Endothelial cell of umbilical vein (primary cell): ENCODE results near the gene RALGAPA1. TPM values are rescaled to one million over a fixed set of nuclear protein-coding genes. Genes with fewer than 3 reads are reported as not detected.

Source experiments
- BruUV-seq: library from RNA; stranded (reverse); fragments of 400-500 nt; replicated peaks from 2 replicates; lab custom pipeline; 2021; lab: Mats Ljungman, UMichigan
- CTCF ChIA-PET: fragments of 300-600, 350-600 bp; sonication (Branson Sonifier 250); formaldehyde crosslinking; loops from one replicate; lab custom pipeline; 2021; ENCODE audit warnings: antibody characterized with exemption, inconsistent platforms; lab: Charles Lee
- POLR2A ChIA-PET: fragments of 300-600, 350-600 bp; sonication (Branson Sonifier 250); formaldehyde crosslinking; loops from one replicate; lab custom pipeline; 2021; ENCODE audit warnings: antibody characterized with exemption, inconsistent platforms; lab: Charles Lee
- DNase-seq: peaks from one replicate; pipeline ENCODE4 v3.0.0-alpha.2; 2011; ENCODE audit warnings: low read depth, low spot score
- FAIRE-seq: peaks from 2 replicates; lab custom pipeline; 2011; peaks lifted over from hg19 to GRCh38; lab: Jason Lieb, UNC
- H2AFZ ChIP-seq: 2 replicates; pipeline ENCODE4 v1.6.0; 2012; ENCODE audit warnings: low read depth, low read length, control low read depth, inconsistent platforms
- H3K27ac ChIP-seq: 2 replicates; pipeline ENCODE4 v1.5.1; 2011; ENCODE audit warnings: low read depth, mild to moderate bottlenecking, control low read depth, low read length, moderate library complexity; ENCODE audit not compliant: insufficient read depth
- H3K27me3 ChIP-seq, 2 experiments: 2 replicates each; pipeline versions ENCODE4 v1.6.0 to v1.6.1; 2011; ENCODE audit warnings: low read length in 2 of 2, mixed read lengths in 1 of 2; ENCODE audit not compliant: control insufficient read depth in 2 of 2, insufficient read depth in 2 of 2
- H3K36me3 ChIP-seq, 2 experiments: 2 replicates in 1 of 2; 3 replicates in 1 of 2; pipeline ENCODE4 v1.5.1; 2011; ENCODE audit warnings: low read length in 2 of 2, mild to moderate bottlenecking in 1 of 2, moderate library complexity in 1 of 2; ENCODE audit not compliant: control insufficient read depth in 2 of 2, insufficient read depth in 2 of 2; ENCODE audit errors: extremely low read depth in 1 of 2
- H3K4me1 ChIP-seq: 3 replicates; pipeline ENCODE4 v1.5.1; 2011; ENCODE audit warnings: mild to moderate bottlenecking, low read length; ENCODE audit not compliant: control insufficient read depth, insufficient read depth; ENCODE audit errors: extremely low read depth
- H3K4me2 ChIP-seq: 2 replicates; pipeline ENCODE4 v1.6.1; 2011; ENCODE audit warnings: low read length, control low read depth, mixed read lengths; ENCODE audit not compliant: insufficient read depth
- H3K4me3 ChIP-seq, 3 experiments: fragments of 200-600 bp in 1 of 3; sonication (generic), shearing (Covaris generic) in 1 of 3; replicated peaks in 1 of 3; 2 replicates each; pipeline ENCODE4 v1.5.1; 2011 to 2016; ENCODE audit warnings: control low read depth in 3 of 3, low read length in 3 of 3, mild to moderate bottlenecking in 2 of 3, inconsistent platforms in 1 of 3, low read depth in 1 of 3, moderate library complexity in 1 of 3; ENCODE audit not compliant: insufficient read depth in 1 of 3
- H3K79me2 ChIP-seq: 2 replicates; pipeline ENCODE4 v1.6.0; 2012; ENCODE audit warnings: low read length, inconsistent platforms; ENCODE audit not compliant: control insufficient read depth, insufficient read depth
- H3K9ac ChIP-seq: replicated peaks from 2 replicates; pipeline ENCODE3; 2011; ENCODE audit warnings: low read length, control low read depth; ENCODE audit not compliant: insufficient read depth; ENCODE audit errors: extremely low read depth
- H3K9me1 ChIP-seq: replicated peaks from 3 replicates; pipeline ENCODE4 v1.6.0; 2011; ENCODE audit warnings: mild to moderate bottlenecking, low read length; ENCODE audit not compliant: control insufficient read depth, insufficient read depth; ENCODE audit errors: extremely low read depth
- H3K9me3 ChIP-seq: replicated peaks from 2 replicates; pipeline ENCODE4 v1.5.1; 2012; ENCODE audit warnings: low read length, inconsistent platforms; ENCODE audit not compliant: control insufficient read depth, insufficient read depth
- H4K20me1 ChIP-seq: replicated peaks from 2 replicates; pipeline ENCODE3; 2011; ENCODE audit warnings: mild to moderate bottlenecking, low read length; ENCODE audit not compliant: control insufficient read depth, insufficient read depth; ENCODE audit errors: extremely low read depth
- EZH2 ChIP-seq: IDR thresholded peaks from 2 replicates; pipeline ENCODE4 v1.6.1; 2012; ENCODE audit warnings: borderline replicate concordance, low read depth, mild to moderate bottlenecking, moderate library complexity, low read length, inconsistent platforms; ENCODE audit not compliant: severe bottlenecking
- FOS ChIP-seq: IDR thresholded peaks from 2 replicates; pipeline ENCODE4 v1.6.1; 2011; ENCODE audit warnings: mild to moderate bottlenecking, low read length, moderate library complexity, borderline replicate concordance; ENCODE audit not compliant: insufficient read depth
- GATA2 ChIP-seq: IDR thresholded peaks from 2 replicates; pipeline ENCODE4 v1.7.0; 2011; ENCODE audit warnings: low read depth, mild to moderate bottlenecking, moderate library complexity, mixed read lengths, low read length; ENCODE audit not compliant: insufficient read length, insufficient read depth
- JUN ChIP-seq: IDR thresholded peaks from 2 replicates; pipeline ENCODE4 v1.6.1; 2011; ENCODE audit warnings: borderline replicate concordance, low read depth; ENCODE audit not compliant: insufficient read length, insufficient read depth
- MYC ChIP-seq: IDR thresholded peaks from one replicate; pipeline ENCODE4 v1.6.1; 2011; ENCODE audit warnings: mild to moderate bottlenecking, low read depth, low read length
- POLR2A ChIP-seq: IDR thresholded peaks from 2 replicates; pipeline ENCODE4 v1.6.1; 2012; ENCODE audit warnings: low read depth, mild to moderate bottlenecking, control low read depth, low read length
- POLR2AphosphoS5 ChIP-seq: IDR thresholded peaks from 2 replicates; pipeline ENCODE4 v1.6.1; 2012; ENCODE audit warnings: low read depth, mild to moderate bottlenecking, control low read depth, low read length, moderate library complexity; ENCODE audit not compliant: insufficient read depth
- dilution Hi-C: fragments of 300-500 bp; cut with MboI; formaldehyde crosslinking; loops from one replicate; pipeline ENCODE4 v1.15.0; 2019; ENCODE audit warnings: low sequenced_read_pairs; ENCODE audit not compliant: extremely low pct_ligation_motif_present
- intact Hi-C: fragments of 100-400 bp; cut with micrococcal nuclease; formaldehyde crosslinking; loops from one replicate; pipeline ENCODE4 v1.10.0; 2022
- polyA plus RNA-seq, 4 experiments: library from polyadenylated mRNA; depleted of rRNA in 3 of 4; stranded (reverse) in 3 of 4; unstranded in 1 of 4; fragments of >200 nt; gene quantifications; 2 replicates each; pipeline versions ENCODE4 v1.2.1 to v1.2.3, GENCODE V29; 2011 to 2012; ENCODE audit warnings: missing spikeins in 1 of 4
- total RNA-seq: library from RNA; stranded (reverse); gene quantifications from 2 replicates; pipeline ENCODE4 v1.2.3, GENCODE V29; 2021
- TF ChIP-seq, protein P1 (sequence below): IDR thresholded peaks from 2 replicates; pipeline ENCODE4 v1.6.1; 2011; ENCODE audit not compliant: insufficient read depth, insufficient read length
- TF ChIP-seq, protein P2 (sequence below), 2 donors: IDR thresholded peaks; 1 replicate in 1 of 2; 2 replicates in 1 of 2; pipeline ENCODE4 v1.5.1; 2011; ENCODE audit warnings: low read length in 2 of 2, mild to moderate bottlenecking in 2 of 2, moderate library complexity in 2 of 2, control low read depth in 1 of 2, inconsistent platforms in 1 of 2, low read depth in 1 of 2; ENCODE audit not compliant: insufficient read depth in 1 of 2; ENCODE audit errors: extremely low read depth in 1 of 2

The RALGAPA1 gene
- total and polyA plus RNA-seq, 2 donors (not counting 3 experiments of a cell fraction or from before 2014, with no cell fraction given) = 6.1 to 30.9 TPM

DNA sequence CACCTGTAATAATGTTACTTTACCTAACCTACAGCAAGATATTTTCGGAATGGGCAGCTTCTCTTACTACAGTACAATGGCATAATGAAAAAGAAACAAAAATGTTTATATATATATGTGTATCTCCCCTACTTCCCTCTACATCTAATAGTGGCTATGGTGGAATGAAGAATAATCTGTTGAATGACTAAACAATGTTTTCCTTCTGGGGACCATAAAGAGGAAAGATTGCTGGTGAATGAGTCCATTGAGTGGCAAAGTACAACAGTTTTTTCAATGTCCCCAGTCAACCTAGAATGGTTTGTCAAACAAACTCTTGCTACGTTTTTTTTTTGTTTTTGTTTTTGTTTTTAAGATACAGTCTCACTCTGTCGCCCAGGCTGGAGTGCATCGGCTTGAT lies 47.2 kb downstream of the RALGAPA1 start:
- dilution Hi-C loops (no loop called here), intact Hi-C loops (no loop called here)
- Histone ChIP-seq H3K27ac (no peak overlapping the region), H3K4me3 (no peak overlapping the region), H3K4me1 (no peaks in the 10 kb centered on the region), H3K36me3 (no peaks in the 10 kb centered on the region), H3K9ac (no peak overlapping the region), H3K9me1 (no peaks in the 10 kb centered on the region), H4K20me1 (no peaks in the 10 kb centered on the region), H3K27me3 (no peaks in the 10 kb centered on the region), H3K79me2 (no peaks in the 10 kb centered on the region), H3K9me3 (no peaks in the 10 kb centered on the region), H2AFZ (no peak overlapping the region), H3K4me2 (no peak overlapping the region)
- TF ChIP-seq, protein P1, sequence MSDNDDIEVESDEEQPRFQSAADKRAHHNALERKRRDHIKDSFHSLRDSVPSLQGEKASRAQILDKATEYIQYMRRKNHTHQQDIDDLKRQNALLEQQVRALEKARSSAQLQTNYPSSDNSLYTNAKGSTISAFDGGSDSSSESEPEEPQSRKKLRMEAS = no peak
- TF ChIP-seq, protein P2, sequence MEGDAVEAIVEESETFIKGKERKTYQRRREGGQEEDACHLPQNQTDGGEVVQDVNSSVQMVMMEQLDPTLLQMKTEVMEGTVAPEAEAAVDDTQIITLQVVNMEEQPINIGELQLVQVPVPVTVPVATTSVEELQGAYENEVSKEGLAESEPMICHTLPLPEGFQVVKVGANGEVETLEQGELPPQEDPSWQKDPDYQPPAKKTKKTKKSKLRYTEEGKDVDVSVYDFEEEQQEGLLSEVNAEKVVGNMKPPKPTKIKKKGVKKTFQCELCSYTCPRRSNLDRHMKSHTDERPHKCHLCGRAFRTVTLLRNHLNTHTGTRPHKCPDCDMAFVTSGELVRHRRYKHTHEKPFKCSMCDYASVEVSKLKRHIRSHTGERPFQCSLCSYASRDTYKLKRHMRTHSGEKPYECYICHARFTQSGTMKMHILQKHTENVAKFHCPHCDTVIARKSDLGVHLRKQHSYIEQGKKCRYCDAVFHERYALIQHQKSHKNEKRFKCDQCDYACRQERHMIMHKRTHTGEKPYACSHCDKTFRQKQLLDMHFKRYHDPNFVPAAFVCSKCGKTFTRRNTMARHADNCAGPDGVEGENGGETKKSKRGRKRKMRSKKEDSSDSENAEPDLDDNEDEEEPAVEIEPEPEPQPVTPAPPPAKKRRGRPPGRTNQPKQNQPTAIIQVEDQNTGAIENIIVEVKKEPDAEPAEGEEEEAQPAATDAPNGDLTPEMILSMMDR (IDR thresholded peaks at IDR 0.05; ENCODE audit: extremely low read depth in 1 of 2, insufficient read depth in 1 of 2, low read depth in 1 of 2, low read length in 2 of 2) = no peak
- ChIA-PET CTCF (interaction anchor here (1.3 kb wide), 2 partner anchors 12 to 13 kb away, joined by 4 read pairs; no protein-coding TSS in a partner anchor), POLR2A (interaction anchor here (0.7 kb wide), 1 partner anchor 185 kb away, joined by 4 read pairs; no protein-coding TSS in a partner anchor)
- FAIRE-seq (no peak), DNase-seq (no peak)
- no TSS peak for BruUV-seq

DNA sequence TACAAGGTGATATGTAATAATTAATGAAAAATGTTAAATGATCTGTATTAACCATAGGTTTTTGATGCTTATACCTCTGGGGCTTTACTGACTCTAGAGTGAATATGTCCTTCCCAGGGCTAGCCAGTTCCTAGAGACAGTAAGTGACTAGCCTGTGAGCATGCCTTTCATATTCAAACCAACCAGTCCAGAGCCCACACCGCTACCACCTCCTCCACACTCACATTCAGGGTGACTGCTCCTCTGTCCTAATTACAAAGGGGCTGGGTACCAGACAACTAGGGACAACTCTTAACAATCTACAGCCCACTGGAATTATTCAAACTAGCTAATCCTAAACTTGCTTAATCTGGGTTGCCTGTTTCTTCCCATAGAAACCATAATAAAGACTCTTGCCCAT lies 49.0 kb downstream of the RALGAPA1 start:
- H3K4me2 ChIP-seq = no peak overlapping the region
- no peak for DNase-seq
- no peak overlapping the region for H3K27ac ChIP-seq
- no TSS peak for BruUV-seq
- H3K9me1 ChIP-seq = no peaks in the 10 kb centered on the region
- no peaks in the 10 kb centered on the region for H3K27me3 ChIP-seq
- no peak overlapping the region for H3K9ac ChIP-seq
- ChIA-PET CTCF (no interaction called here), POLR2A (no interaction called here)
- no peak overlapping the region for H2AFZ ChIP-seq
- dilution Hi-C loops (no loop called here), intact Hi-C loops (no loop called here)
- no peaks in the 10 kb centered on the region for H3K79me2 ChIP-seq
- no peaks in the 10 kb centered on the region for H4K20me1 ChIP-seq
- no peak for TF ChIP-seq EZH2
- no peak for TF ChIP-seq JUN
- TF ChIP-seq MYC = no peak
- TF ChIP-seq, protein P2 (IDR thresholded peaks at IDR 0.05; ENCODE audit: extremely low read depth in 1 of 2, insufficient read depth in 1 of 2, low read depth in 1 of 2, low read length in 2 of 2) = no peak
- no peak for TF ChIP-seq POLR2A
- TF ChIP-seq, protein P1 = no peak
- no peak for TF ChIP-seq FOS
- no peak for TF ChIP-seq POLR2AphosphoS5
- no peak for TF ChIP-seq GATA2
- H3K9me3 ChIP-seq = no peaks in the 10 kb centered on the region
- FAIRE-seq = no peak
- H3K36me3 ChIP-seq = no peaks in the 10 kb centered on the region
- no peaks in the 10 kb centered on the region for H3K4me1 ChIP-seq
- no peak overlapping the region for H3K4me3 ChIP-seq
